GM18867 (cell line): ENCODE results near the gene MATCAP1.

Experiments used
- ATAC-seq: cut with Tn5 transposase; IDR thresholded peaks from one replicate; pipeline ENCODE4 v1.9.1; 2021; ENCODE audit warnings: mild to moderate bottlenecking, moderate library complexity; ENCODE audit not compliant: unreplicated experiment

Gene MATCAP1

DNA sequence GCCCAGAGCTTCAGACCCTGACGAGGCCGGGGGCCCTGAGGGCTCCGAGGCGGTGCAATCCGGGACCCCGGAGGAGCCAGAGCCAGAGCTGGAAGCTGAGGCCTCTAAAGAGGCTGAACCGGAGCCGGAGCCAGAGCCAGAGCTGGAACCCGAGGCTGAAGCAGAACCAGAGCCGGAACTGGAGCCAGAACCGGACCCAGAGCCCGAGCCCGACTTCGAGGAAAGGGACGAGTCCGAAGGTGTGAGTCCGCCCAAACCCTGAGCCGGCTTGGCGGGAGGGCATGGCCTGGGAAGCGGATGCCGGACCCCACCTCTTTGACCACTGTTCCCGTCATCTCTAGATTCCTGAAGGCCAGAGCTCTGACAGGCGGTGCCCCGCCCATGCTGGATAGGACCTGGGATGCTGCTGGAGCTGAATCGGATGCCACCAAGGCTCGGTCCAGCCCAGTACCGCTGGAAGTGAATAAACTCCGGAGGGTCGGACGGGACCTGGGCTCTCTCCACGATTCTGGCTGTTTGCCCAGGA lies 9.0 kb downstream of the MATCAP1 start:
- no peak for ATAC-seq

GRCh38 chr16:67173808-67174705 lies 9.7 kb downstream of the MATCAP1 start:
- peak; percentile 63 for ATAC-seq

DNA sequence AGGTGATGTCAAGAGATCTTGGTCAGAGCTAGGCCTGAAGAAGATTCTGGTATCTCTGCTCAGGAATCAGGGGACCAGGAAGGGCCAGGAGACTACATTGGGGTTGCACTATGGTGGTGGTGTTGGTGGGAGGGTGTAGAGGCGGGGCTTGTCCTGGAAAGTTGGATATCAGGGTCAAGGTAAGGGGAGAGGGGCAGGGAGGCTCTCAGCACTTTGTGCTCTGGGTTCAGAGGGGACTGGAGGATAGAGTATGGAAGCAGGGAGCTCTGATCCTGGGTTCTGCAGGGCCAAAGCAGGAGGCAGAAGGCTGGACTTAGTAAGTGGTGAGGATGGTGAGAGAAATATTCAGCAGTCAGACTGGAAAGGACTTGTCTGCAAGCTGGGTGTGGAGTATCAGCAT lies 10.4 kb downstream of the MATCAP1 start:
- ATAC-seq, result no peak

DNA sequence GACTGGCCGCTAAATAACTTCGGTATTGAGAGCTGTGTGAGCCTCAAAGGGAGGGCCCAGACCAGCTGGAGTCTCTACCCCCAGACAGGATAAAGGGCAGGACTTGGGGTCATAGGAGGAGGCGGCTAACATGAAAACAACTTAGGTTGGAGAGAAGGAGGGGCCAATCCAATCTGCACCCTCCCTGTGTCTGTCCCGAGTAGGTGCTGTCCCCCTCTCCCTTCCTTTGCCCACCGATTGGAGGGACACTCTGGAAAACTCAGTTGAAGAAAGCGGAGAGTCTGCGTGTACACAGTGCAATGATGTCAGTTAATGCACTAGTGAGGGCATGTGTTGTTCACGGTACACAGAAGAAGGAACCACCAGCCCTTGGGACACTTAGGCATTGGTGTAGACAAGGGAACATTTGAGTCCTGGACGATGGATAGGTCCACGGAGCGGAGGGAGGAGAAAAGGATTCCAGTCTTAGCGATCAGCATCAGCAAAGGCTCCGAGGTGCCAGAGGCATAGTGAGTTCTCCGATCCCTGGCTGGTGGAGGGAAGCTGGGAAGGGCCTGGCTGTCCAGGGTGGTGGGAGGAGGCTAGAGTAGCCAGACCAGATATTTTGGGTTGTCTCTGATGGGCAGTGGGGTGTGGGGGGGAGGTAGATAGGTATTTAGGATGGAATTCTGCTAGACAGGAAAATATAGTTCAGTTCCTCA lies 12.7 kb downstream of the MATCAP1 start:
- no peak for ATAC-seq

DNA sequence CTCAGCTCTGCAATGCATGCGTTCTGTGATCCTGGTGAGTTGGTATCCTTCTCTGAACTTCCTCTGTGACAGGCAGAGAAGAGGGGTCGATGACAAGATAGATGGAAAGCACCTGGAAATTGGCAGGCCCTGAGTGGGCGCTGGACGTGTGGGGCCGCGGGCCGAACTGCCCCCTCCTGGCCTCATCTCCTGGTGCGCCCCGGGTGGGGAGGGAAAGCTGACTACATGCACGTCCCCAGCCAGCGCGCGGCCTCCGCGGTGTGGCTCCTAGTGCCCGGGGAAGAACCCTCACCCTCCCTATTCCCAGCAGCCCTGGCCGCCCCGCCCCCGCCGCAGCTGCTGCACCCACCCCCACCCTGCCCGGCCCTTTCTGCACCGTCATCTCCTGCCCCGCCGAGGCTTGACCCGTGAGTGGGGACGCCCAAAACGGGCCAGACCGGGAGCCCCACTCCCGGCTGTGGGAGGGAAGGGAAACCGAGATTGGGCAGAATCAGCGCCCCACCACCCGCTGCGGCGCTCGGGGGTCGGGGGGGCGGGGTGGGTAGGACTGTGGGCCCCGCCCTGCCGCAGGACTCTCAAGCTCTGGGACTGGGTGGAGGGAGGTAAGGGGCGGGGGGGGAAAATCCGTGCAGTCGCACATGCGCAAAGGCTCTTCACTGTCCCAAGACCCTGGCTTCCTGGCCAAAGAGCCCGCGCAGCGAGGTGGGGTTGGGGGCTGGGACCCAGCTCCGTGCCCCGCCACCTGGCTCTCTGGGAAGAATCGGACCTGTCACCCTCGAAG lies 13.4 kb downstream of the MATCAP1 start, which contains the start of gene NOL3:
Gene NOL3 (plus strand): TSS at position 371 of the 781 bp plus-strand sequence.
- no peak for ATAC-seq

DNA sequence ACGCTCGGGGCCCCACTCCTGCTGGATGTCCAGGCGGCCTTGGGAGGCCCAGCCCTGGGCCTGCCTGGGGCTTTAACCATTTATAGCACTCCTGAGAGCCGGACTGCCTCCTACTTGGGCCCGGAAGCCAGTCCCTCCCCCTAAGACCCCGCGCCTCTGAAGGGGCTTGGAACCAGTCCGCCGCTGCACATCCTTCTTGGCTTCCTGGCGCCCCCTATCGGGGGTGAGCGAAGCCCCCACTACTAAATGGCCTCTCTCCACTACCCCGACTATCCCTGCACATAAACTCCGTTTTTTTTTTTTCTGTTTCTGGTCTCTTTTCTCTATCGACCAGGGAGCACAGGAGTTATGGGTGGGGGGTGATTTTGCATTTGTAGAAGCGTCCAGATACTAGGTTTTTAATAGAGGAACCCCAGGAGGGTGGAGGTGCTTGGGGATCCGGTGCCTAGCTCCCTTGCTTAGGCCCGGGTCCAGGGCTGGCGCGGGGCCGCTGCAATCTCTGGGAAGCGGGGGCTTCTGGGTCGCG lies 14.1 kb downstream of the MATCAP1 start:
- no peak for ATAC-seq

DNA sequence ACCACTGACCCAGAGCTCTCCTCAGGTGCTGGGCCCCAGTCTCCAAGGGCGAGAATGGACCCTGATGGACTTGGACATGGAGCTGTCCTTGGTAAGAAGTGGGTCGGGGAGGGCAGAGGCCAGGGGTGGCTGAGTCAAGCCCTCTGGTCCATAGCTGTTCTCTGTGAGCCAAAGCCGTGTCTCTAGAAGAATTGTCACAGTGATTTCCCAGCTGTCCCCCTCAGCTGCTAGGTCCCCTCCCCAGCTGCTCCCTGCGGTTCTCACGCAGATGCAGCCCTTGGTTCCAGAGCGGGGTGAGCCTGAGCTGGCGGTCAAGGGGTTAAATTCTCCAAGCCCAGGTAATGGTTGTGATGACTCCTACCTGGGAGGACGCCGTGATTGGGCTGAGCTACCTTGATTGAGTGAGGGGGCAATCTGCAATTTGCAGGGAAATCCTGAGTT lies 14.7 kb downstream of the MATCAP1 start:
- ATAC-seq, result no peak

DNA sequence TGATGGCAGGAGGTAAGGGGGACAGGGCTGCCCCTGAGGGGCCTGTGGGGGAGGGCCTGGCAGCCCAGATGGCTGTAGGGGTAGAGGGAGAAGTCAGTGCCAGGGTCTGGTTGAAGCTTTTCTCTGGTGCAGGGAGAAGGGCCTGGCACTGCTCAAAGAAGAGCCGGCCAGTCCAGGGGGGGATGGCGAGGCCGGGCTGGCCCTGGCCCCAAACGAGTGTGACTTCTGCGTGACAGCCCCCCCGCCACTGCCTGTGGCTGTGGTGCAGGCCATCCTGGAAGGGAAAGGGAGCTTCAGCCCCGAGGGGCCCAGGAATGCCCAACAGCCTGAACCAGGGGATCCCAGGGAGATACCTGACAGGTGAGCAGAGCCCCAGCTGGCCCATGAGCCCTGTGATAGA lies 16.2 kb downstream of the MATCAP1 start:
- no peak for ATAC-seq

DNA sequence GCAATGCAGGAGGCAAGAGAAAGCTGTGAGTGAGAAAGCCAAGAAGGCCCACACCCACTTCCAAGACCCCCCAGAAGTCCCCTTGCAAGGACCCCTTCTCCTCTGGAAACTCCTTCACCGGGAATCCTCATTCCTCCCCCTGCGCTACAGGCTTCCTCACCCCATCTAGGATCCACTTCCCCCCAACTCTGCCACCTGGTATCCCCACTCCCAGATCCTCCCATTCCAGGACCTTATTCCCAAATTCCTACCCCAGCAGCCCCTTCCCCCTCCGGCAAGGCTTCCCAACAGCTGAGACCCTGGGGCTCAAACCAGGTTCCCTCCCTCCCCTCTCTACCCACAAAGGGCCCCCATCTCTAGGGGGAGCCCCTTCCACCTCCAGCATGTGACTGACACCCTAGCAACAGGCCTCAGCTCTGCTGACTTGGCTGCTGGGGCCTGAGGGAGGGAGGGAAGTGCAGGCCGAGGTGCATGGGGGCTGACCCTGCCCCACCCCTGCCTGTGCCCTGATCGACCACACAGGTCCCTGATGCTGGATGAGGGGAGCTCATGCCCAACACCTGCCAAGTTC lies 17.1 kb downstream of the MATCAP1 start:
- ATAC-seq, result no peak

DNA sequence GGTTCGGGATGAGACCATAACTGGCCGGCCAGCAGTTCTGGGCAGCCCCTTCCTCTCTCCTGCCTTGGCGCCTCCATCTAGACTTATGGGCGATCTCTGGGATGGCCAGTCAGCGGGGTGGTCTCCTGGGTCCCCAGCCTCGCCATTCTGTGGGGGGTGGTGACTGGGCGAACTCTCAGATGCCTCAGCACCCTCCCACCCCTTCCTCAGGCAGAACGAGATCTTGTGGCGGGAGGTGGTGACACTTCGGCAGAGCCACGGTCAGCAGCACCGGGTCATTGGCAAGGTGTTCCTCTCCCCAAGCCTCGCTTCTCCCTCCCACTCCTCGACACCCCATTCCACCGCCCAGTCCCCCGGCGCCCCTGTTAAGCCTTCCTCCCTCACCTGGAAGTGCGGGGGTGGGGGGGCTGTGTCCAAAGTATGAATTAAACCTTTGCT lies 17.6 kb downstream of the MATCAP1 start:
- ATAC-seq, result no peak

DNA sequence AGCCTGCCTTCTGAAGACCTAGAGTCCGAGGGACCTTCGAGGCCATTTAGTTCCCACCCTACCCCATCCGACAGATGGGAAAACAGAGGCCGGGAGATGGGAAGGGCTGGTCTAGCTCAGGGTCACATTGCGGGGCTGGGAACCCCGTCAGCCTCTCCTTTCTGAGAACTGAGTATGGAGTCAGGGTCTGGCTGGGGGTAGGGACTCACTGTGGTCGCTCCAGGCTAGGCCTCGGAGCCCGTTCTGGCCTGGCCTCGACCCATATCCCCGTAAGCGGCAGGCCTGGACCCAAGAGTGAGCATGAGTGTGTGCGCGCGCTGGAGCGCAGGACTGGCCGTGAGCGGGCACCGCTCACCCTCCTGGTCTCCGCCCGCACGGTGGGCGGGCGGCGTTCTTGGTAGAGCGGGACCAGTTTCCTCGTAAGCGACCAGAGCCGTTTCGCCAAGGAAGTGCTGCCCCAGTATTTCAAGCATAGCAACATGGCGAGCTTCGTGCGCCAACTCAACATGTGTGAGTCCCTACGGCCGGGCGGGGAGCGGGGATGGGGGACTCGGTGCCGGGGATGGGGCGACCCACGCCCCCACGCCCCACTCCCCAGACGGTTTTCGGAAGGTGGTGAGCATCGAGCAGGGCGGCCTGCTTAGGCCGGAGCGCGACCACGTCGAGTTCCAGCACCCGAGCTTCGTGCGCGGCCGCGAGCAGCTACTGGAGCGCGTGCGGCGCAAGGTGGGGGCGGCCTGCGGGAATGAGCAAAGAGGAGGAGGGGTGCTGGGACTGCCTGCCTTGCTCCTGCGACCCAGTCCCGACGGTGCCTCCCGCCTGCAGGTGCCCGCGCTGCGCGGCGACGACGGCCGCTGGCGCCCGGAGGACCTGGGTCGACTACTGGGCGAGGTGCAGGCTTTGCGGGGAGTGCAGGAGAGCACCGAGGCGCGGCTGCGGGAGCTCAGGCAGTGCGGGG lies 18.4 kb downstream of the MATCAP1 start:
- ATAC-seq, result no peak

DNA sequence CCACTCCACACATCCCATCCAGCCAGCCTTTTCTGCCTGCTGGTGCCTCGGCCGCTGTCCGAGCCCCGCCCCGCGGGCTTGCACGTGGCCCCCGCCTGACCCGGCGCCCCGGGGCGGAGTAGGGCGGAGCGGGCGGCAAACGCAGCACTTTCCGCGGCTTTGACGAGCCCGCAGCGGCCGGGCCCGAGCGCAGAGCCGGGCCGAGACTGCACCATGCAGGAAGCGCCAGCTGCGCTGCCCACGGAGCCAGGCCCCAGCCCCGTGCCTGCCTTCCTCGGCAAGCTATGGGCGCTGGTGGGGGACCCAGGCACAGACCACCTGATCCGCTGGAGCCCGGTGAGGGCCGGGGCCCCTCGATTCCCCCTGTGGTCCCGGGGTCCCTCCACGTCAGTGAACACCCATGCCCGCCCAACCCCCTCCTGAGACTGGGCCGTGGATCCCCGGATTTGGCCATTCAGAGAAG lies 19.1 kb downstream of the MATCAP1 start, which contains the start of gene HSF4:
Gene HSF4 (plus strand): TSS at position 147 of the 463 bp plus-strand sequence. CDS start 67 bp downstream, at position 214.
- no peak for ATAC-seq

GRCh38 chr16:67163999-67164558 lies 19.7 kb downstream of the MATCAP1 start:
- ATAC-seq, result no peak

GRCh38 chr16:67163164-67163998 lies 20.4 kb downstream of the MATCAP1 start:
- no peak for ATAC-seq

DNA sequence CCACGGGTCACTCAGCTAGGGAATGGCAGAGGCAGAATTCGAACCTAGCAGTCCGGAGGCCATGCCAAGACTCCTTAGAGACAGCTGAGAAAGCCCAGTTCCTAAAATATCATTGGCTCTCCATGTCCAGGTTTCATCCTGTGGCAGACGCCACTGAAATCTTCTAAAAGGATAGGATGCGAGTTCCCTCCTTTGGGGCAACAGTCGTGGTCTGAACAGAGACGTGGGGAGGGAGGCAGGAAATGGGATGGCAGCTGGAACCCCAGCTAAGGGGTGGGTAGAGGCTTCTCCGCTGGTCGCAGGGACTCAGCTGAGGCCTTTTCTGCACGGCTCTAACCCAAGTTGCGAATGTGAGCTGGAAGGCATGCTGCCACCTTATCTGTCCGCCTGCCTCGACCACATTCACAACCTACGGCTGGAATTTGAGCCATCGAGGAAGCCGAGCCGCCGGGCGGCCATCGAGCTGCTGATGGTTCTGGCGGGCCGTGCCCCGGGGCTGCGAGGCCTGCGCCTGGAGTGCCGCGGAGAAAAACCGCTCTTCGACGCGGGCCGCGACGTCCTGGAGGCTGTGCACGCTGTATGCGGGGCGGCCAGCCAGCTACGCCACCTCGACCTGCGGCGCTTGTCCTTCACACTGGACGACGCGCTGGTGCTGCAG lies 21.1 kb downstream of the MATCAP1 start:
- no peak for ATAC-seq

- no peak for ATAC-seq
Observed at GRCh38 chr16:67161595-67162058, 22.1 kb downstream of the MATCAP1 start.
